GM23338 (cell line): ENCODE measurements around the gene FBRSL1. TPM values are rescaled to one million over a fixed set of nuclear protein-coding genes. Genes with fewer than 3 reads are reported as not detected.

Experiments used
- ATAC-seq: fragments of 200-7000 bp; cut with Tn5 transposase; 3 replicates; pipeline ENCODE4 v1.9.1; 2020
- DNase-seq: peaks from one replicate; pipeline ENCODE4 v3.0.0-alpha.2; 2015; ENCODE audit warnings: low spot score
- H2AFZ ChIP-seq: fragments of 200-600 bp; sonication (generic); 2 replicates; pipeline ENCODE4 v1.8.0; 2016; ENCODE audit warnings: antibody characterized with exemption, mild to moderate bottlenecking, moderate library complexity
- H3F3A ChIP-seq: fragments of 200-600 bp; sonication (generic); replicated peaks from 2 replicates; pipeline ENCODE4 v1.8.0; 2017; ENCODE audit warnings: antibody characterized with exemption, mixed run types, low read depth
- H3K27ac ChIP-seq: fragments of 200-600 bp; sonication (generic); 2 replicates; pipeline ENCODE4 v1.6.1; 2016; ENCODE audit warnings: low read depth
- H3K27me3 ChIP-seq: fragments of 200-600 bp; sonication (generic); 2 replicates; pipeline ENCODE4 v1.8.0; 2016; ENCODE audit warnings: mild to moderate bottlenecking, mixed run types, moderate library complexity; ENCODE audit not compliant: insufficient read depth
- H3K36me3 ChIP-seq: fragments of 200-600 bp; sonication (generic); 2 replicates; pipeline ENCODE4 v1.8.0; 2016; ENCODE audit warnings: mild to moderate bottlenecking; ENCODE audit not compliant: insufficient read depth
- H3K4me1 ChIP-seq: fragments of 200-600 bp; sonication (generic); 2 replicates; pipeline ENCODE4 v1.8.0; 2016; ENCODE audit warnings: mild to moderate bottlenecking, moderate library complexity; ENCODE audit not compliant: insufficient read depth
- H3K4me2 ChIP-seq: fragments of 200-600 bp; sonication (generic); 2 replicates; pipeline ENCODE4 v1.7.1; 2017; ENCODE audit warnings: mixed run types
- H3K4me3 ChIP-seq: fragments of 200-600 bp; sonication (generic); 2 replicates; pipeline ENCODE4 v1.6.1; 2016; ENCODE audit warnings: mixed run types
- H3K79me2 ChIP-seq: fragments of 200-600 bp; sonication (generic); replicated peaks from 2 replicates; pipeline ENCODE4 v1.8.0; 2017; ENCODE audit warnings: mild to moderate bottlenecking; ENCODE audit not compliant: insufficient read depth
- H3K9me2 ChIP-seq: fragments of 200-600 bp; sonication (generic); 2 replicates; pipeline ENCODE4 v1.8.0; 2017; ENCODE audit not compliant: insufficient read depth
- H4K20me1 ChIP-seq: fragments of 200-600 bp; sonication (generic); replicated peaks from 2 replicates; pipeline ENCODE4 v1.8.0; 2017; ENCODE audit warnings: mild to moderate bottlenecking; ENCODE audit not compliant: insufficient read depth
- H3K27ac Mint-ChIP-seq: 2 replicates; pipeline ENCODE4 v1.8.0; 2020; ENCODE audit warnings: inconsistent platforms, mild to moderate bottlenecking, moderate library complexity, mixed read lengths
- H3K27me3 Mint-ChIP-seq: 3 replicates; pipeline ENCODE4 v1.8.0; 2022; ENCODE audit warnings: low read depth, mild to moderate bottlenecking, moderate library complexity, mixed read lengths, inconsistent platforms; ENCODE audit not compliant: insufficient read depth, poor library complexity
- H3K36me3 Mint-ChIP-seq: 3 replicates; pipeline ENCODE4 v1.8.0; 2021; ENCODE audit warnings: low read depth, mild to moderate bottlenecking, inconsistent platforms, moderate library complexity, mixed read lengths
- H3K4me1 Mint-ChIP-seq: 3 replicates; pipeline ENCODE4 v1.8.0; 2020; ENCODE audit warnings: mild to moderate bottlenecking, inconsistent platforms, mixed read lengths
- H3K4me3 Mint-ChIP-seq: 3 replicates; pipeline ENCODE4 v1.8.0; 2021; ENCODE audit warnings: moderate library complexity, mild to moderate bottlenecking, inconsistent platforms, mixed read lengths
- H3K9me3 Mint-ChIP-seq: 3 replicates; pipeline ENCODE4 v1.8.0; 2020; ENCODE audit warnings: moderate library complexity, mild to moderate bottlenecking, inconsistent platforms, mixed read lengths
- CREB1 ChIP-seq: fragments of 250-450 bp; sonication (Bioruptor Pico); IDR thresholded peaks from 2 replicates; pipeline ENCODE4 v1.5.0; 2020; ENCODE audit warnings: low read depth, mild to moderate bottlenecking, moderate library complexity
- CTCF ChIP-seq, 2 experiments: fragments of 200-600 bp in 1 of 2; sonication (generic) in 1 of 2; conservative IDR thresholded peaks; 2 replicates each; pipeline versions ENCODE4 v1.5.1 to v1.6.1; 2016 to 2017; ENCODE audit warnings: antibody characterized with exemption in 2 of 2, low read depth in 2 of 2, mild to moderate bottlenecking in 2 of 2, moderate library complexity in 1 of 2
- ETS1 ChIP-seq: IDR thresholded peaks from 2 replicates; pipeline ENCODE4 v1.6.1; 2016; ENCODE audit warnings: antibody characterized with exemption
- EZH2 ChIP-seq: fragments of 200-600 bp; sonication (generic); IDR thresholded peaks from one replicate; pipeline ENCODE4 v1.8.0; 2017; ENCODE audit warnings: antibody characterized with exemption, mild to moderate bottlenecking, low read depth; ENCODE audit not compliant: unreplicated experiment
- EZH2phosphoT487 ChIP-seq: fragments of 200-600 bp; sonication (generic); IDR thresholded peaks from one replicate; pipeline ENCODE4 v1.8.1; 2018; ENCODE audit warnings: antibody characterized with exemption; ENCODE audit not compliant: unreplicated experiment
- JUNB ChIP-seq: IDR thresholded peaks from one replicate; pipeline ENCODE4 v1.6.1; 2016; ENCODE audit warnings: antibody characterized with exemption; ENCODE audit not compliant: unreplicated experiment
- NANOG ChIP-seq: IDR thresholded peaks from 2 replicates; pipeline ENCODE4 v1.6.1; 2016; ENCODE audit warnings: antibody characterized with exemption, borderline replicate concordance
- POLR2AphosphoS5 ChIP-seq: IDR thresholded peaks from 2 replicates; pipeline ENCODE4 v1.6.1; 2016; ENCODE audit warnings: antibody characterized with exemption, low read depth
- REST ChIP-seq: IDR thresholded peaks from one replicate; pipeline ENCODE4 v1.6.1; 2018; ENCODE audit warnings: antibody characterized with exemption; ENCODE audit not compliant: unreplicated experiment
- STAT1 ChIP-seq: IDR thresholded peaks from one replicate; pipeline ENCODE4 v1.6.1; 2016; ENCODE audit warnings: antibody characterized with exemption; ENCODE audit not compliant: unreplicated experiment
- ZNF114 ChIP-seq: fragments of 250-450 bp; sonication (Bioruptor Pico); IDR thresholded peaks from 2 replicates; pipeline ENCODE4 v1.5.0; 2020; ENCODE audit warnings: mild to moderate bottlenecking, moderate library complexity
- ZNF331 ChIP-seq: fragments of 250-450 bp; sonication (Bioruptor Pico); IDR thresholded peaks from 2 replicates; pipeline ENCODE4 v1.5.0; 2020; ENCODE audit warnings: low read depth, mild to moderate bottlenecking, moderate library complexity
- ZNF462 ChIP-seq: fragments of 250-450 bp; sonication (Bioruptor Pico); IDR thresholded peaks from 2 replicates; pipeline ENCODE4 v1.5.0; 2020; ENCODE audit warnings: mild to moderate bottlenecking, moderate library complexity
- polyA plus RNA-seq: library from polyadenylated mRNA; unstranded; fragments of >200 nt; fragmentation: Nextera tagmentation; extraction: Ambion mirVana; gene quantifications from 2 replicates; pipeline ENCODE4 v1.2.1, GENCODE V29; 2016
- total RNA-seq: library from RNA; depleted of rRNA; stranded (reverse); fragments of >200 nt; shearing (Covaris generic); gene quantifications from 2 replicates; pipeline ENCODE4 v1.2.3, GENCODE V29; 2014

Gene FBRSL1
- total and polyA plus RNA-seq, 2 experiments from 2014 or later = 37.8 to 89.8 TPM

- H2AFZ ChIP-seq = no peak overlapping the region
- Mint-ChIP-seq H3K27ac (no peak overlapping the region), H3K4me1 (peaks cover 23% of the 10 kb centered on the region), H3K9me3 (no peaks in the 10 kb centered on the region; the same call in 2 of the 3 replicates), H3K4me3 (peak overlapping the region; percentile 80), H3K27me3 (peaks cover 38% of the 10 kb centered on the region), H3K36me3 (peaks cover 3% of the 10 kb centered on the region; the same call in 2 of the 3 replicates)
- no peaks in the 10 kb centered on the region for H3K9me2 ChIP-seq
- no peak overlapping the region for H3K27ac ChIP-seq
- H3F3A ChIP-seq = 0 out of 2 replicates have a peak, but pooled peaks cover 8% of the 10 kb centered on the region
- H3K36me3 ChIP-seq = no peaks in the 10 kb centered on the region
- peaks cover 7% of the 10 kb centered on the region for H3K4me1 ChIP-seq
- H3K27me3 ChIP-seq = peaks cover 41% of the 10 kb centered on the region
- H3K4me3 ChIP-seq = peak overlapping the region; percentile 70
- peaks cover 19% of the 10 kb centered on the region for H4K20me1 ChIP-seq
- peak overlapping the region; percentile 87 for H3K4me2 ChIP-seq
- peaks cover 46% of the 10 kb centered on the region for H3K79me2 ChIP-seq
- TF ChIP-seq ETS1 = no peak
- TF ChIP-seq EZH2 = no peak
- TF ChIP-seq ZNF331 (CRISPR knock-in tag) = no peak
- TF ChIP-seq JUNB = no peak
- TF ChIP-seq CREB1 (CRISPR knock-in tag) = no peak
- no peak for TF ChIP-seq STAT1
- no peak for TF ChIP-seq EZH2phosphoT487
- no peak for TF ChIP-seq CTCF (conservative IDR thresholded peaks at IDR 0.05; ENCODE audit: low read depth in 2 of 2)
- no peak for TF ChIP-seq ZNF462 (CRISPR knock-in tag)
- TF ChIP-seq POLR2AphosphoS5 = no peak
- no peak for TF ChIP-seq ZNF114 (CRISPR knock-in tag)
- no peak for TF ChIP-seq NANOG
- no peak for TF ChIP-seq REST
- DNase-seq (no peak), ATAC-seq (no peak)
Observed at GRCh38 chr12:132490422-132491137, 629 bp downstream of the FBRSL1 start.
